ENCODE data around the gene RRAGC.

Gene RRAGC, protein sequence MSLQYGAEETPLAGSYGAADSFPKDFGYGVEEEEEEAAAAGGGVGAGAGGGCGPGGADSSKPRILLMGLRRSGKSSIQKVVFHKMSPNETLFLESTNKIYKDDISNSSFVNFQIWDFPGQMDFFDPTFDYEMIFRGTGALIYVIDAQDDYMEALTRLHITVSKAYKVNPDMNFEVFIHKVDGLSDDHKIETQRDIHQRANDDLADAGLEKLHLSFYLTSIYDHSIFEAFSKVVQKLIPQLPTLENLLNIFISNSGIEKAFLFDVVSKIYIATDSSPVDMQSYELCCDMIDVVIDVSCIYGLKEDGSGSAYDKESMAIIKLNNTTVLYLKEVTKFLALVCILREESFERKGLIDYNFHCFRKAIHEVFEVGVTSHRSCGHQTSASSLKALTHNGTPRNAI

DNA sequence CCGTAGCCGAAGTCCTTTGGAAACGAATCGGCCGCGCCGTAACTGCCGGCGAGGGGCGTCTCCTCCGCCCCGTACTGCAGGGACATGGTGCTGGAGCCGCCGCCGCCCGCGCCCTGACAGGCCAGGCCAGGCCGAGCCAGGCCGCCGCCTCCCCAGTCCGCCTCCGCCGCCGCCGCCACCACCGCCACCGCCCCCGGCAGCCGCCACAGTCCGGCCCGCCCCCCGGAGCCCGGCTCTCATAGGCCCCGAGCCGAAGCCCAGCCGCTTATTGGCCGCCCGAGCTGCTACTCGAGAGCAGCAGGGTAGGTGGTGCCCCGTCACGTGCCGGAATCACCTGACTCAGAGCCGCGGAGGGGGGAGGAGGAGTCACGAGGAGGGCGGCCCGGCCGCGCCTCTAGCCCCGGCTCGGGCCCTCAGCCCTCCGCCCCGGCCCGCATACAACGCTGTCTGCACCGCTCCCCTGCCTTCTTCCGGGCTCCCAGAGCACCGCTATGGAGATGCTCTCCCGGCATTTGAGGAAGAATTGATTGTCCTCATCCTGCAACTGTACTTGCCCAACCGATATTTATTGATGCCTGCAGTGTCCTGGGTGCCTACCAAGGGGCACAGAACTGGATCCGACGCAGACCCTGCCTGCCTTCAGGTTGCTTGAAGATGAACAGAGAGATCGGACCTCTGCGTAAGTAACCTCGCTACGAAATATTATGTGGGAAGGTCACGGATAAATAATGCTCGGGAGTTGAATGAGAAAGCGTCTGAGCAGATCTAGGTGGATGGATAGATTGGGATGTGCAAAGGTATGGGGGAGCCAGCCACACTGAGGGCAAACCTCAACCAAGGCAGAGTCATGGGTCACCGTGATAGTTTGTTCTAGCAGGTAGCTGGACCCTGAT lies at the start of gene RRAGC:
Gene RRAGC, minus strand, starts transcription at position 212 of the 893 bp plus-strand sequence. Its CDS starts 126 bp downstream, at position 86.
- no peak for FAIRE-seq

- FAIRE-seq: no peak
These were observed 49.2 kb upstream of the RRAGC start for GRCh38 chr1:38908821-38909220.

DNA sequence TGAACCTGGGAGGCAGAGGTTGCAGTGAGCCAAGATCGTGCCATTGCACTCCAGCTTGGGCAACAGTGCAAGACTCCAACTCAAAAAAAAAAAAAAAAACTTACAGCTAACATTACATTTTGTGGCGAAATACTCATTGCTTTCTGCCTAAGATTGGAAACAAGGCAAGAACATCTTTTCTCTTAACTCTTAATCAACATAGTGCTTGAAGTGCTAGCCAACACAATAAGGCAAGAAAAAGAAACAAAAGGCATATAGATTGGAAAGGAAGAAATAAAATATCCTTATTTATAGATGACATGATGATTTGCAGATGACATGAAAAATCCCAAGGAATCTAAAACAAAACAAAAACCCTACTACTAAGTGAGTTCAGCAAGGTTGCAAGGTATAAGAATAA lies 46.4 kb upstream of the RRAGC start:
- FAIRE-seq: no peak

- no peak for FAIRE-seq
These were observed 40.0 kb upstream of the RRAGC start for GRCh38 chr1:38899560-38899959.

DNA sequence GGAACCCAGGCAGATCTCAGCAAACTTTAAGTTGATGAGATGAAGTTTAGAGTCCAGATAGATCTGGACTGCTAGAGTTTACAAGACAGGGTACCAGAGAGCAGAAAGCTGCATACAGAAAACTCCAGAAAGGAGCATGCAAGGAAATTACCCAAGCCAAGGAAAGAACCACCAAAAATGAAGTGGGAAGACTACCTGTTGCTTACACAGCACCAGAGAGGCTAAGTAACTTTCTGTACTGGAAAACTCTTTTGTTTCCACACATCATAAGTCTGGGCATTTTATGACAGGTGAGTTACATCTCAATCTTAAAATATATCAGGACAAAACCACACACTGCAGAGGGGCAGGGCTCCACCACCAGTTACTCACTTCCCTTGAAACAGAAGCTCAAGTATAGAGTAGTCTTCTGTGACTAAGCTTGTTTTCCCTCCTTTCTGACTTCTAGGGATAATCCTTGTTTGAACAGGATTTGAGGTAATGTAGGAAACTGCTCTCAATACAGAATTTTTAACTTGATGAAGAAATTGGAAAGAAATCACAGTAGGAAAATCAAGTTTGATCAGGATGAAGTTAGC lies 39.2 kb upstream of the RRAGC start:
- FAIRE-seq: no peak

GRCh38 chr1:38896169-38896568 lies 36.6 kb upstream of the RRAGC start:
- no peak for FAIRE-seq

DNA sequence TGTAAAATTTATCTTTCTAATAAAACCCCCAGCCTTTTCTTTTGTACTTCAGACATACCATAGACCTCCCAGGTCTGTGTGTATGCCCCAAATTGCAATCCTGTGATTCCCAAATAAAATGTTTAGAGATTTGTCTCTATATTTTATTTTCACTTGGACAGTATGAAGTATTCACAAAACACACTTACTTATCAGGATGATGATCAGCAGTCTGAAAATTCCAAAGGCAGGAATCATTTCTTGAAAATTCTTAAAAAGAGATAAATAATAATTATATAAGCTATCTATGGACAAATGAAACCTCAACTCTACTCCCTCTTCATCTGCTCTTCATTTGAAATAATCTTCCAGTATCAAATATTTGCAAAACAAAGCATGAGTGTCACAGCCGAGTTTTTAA lies 33.4 kb upstream of the RRAGC start:
- FAIRE-seq: no peak

DNA sequence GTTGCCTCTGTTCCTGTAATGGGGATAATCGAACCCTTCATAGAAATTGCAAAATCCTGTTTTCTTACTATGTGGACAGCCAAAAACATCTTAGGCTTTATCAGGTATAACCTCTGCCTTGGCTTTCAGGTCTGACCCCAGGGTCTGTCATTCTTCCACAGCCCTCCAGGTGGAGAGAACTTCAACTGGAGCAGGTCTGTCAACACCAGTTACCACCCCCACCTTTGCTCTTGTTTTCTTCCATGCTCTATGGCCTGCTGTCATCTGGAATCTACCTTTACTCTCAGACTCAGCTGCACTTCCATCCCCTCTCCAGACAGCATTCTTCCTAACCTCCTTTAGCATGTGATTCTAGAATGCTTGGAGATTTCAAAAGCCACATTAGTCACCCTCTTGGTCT lies 32.2 kb upstream of the RRAGC start:
- FAIRE-seq: no peak

DNA sequence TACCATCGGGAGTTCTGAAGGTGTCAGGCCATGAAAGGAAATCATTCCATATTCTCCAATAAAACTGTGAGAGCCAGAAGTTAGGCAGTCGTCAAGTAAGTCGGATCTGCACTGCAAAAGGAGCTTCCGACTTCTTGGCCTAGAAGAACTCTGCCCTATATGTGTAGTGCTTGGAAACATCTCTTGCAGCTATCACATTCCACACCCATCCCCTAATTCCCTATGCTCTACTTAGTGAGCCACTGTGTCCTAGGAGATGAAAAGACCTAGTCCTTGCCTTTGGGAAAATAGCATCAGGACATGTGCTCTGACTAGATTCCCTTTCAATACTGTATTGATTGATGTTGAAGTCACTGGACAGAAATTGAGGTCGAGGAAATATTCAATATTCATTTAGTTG lies 30.0 kb upstream of the RRAGC start:
- FAIRE-seq: no peak

- FAIRE-seq: no peak
These were observed 29.1 kb upstream of the RRAGC start for GRCh38 chr1:38888423-38889333.

DNA sequence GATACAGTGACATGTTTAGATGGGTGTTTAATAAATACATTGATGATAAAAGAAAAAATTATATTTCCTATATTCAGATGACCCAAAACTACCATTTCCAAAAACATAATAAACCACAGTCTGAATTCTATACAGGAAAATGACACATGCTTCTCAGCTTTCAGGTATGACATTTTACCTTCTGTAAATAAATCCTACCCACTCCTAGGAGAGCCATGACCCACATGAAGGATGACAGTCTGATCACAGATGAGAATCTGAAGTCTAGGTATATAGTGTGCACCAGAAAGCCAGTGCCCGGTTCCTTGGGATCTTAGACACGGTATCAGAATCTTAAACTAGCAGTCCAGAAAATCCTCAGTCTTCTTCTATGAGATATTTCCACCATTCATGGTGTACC lies 25.5 kb upstream of the RRAGC start:
- no peak for FAIRE-seq

- no peak for FAIRE-seq
These were observed 21.9 kb upstream of the RRAGC start, which contains the start of gene GJA9 for GRCh38 chr1:38881487-38881886. GJA9 (minus strand) TSS chr1:38881587; CDS start chr1:38876098, 5,489 bp downstream.

- FAIRE-seq: no peak
These were observed 16.2 kb upstream of the RRAGC start for GRCh38 chr1:38875811-38876210.

DNA sequence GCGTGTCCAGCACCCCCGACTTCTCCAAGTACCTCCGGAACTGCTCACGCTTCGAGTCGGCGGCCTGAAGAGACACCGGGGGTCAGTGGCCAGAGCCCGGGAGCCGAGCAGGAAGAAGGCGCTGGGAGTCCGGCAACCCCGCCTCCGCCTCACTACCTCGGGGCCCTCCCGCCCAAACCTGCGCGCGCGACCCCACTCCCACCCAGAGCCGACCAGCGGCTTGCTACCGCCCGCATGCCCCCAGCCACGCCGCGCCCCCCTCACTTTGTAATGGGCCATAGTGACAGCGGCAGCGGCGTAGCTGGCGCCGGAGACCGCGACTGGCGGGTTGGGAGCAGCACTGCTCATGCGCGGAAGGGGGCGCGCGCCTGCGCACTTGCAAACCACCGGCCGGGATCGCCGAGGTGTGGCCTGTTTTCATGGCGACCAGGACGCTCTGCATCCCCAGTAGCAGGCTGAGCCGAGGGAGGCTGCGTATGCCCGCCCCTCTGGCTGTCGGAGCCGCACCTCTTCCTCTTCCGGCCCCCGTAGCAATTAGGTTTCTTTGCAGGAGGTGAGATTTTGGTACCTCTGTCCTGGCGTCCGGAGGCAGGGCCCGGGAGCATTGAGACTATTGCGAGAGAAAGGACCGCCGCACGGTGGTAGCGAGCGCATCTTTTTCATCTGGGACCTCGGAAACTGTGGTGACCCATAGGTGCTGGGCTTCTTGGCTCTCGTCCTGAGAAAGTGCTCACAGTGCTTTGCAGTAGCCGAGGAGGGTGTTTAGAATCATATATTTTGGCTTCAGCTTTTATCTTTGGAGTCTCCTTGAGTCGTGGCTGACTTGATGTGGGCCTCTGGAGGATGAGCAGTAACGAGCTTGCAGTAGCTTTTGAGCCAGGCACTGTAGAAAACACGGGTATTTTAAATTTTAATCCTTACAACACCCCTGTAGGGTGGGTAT lies 13.7 kb upstream of the RRAGC start, which contains the start of gene MYCBP:
Gene MYCBP, minus strand, starts transcription at position 322 of the 943 bp plus-strand sequence. Its CDS starts 43 bp downstream, at position 279.
- FAIRE-seq: no peak

DNA sequence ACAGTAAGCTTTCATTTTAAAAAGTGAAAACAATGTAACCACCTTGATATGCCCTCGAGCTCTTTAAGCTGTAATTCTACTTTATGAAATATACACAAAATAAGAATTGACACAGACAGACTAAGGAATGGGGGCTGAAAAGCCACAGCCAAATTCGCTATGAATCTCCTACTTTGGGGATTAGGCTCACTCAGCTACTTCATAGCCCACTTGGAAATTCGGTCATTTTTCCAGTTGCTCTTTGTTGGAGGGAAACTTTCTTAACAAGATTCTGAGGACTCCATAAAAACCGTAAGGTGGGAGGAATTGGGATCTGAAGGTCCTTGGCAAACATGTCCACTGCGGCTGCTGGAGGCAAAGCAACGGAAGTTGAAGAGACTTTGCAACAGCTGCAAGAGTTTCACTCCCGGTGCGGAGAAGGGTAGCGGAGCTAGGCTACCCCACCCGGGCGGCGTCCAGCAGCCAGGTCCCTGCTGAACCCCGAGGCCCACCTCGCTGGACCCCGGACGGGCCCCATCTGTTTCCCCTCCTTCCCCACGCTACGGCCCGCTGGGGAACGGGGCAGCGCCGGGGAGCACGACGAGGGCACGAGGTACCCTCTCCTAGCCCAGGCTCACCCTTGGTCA lies 12.9 kb upstream of the RRAGC start:
- no peak for FAIRE-seq

DNA sequence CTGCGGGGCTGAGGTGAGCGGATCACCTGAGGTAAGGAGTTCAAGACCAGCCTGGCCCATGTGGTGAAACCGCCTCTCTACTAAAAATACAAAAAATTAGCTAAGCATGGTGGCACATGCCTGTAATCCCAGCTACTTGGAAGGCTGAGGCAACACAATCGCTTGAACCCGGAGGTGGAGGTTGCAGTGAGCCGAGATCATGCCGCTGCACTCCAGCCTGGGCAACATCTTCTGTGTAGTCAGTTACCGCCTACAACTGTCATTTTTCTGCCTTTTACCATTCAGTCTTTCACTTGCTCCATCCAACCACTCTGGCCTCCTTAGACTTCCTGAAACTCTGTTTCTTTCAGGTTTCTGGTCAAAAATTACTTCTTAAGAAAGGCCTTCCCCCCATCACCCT lies 11.4 kb upstream of the RRAGC start:
- FAIRE-seq: no peak

GRCh38 chr1:38867208-38867607 lies 7.6 kb upstream of the RRAGC start:
- no peak for FAIRE-seq

DNA sequence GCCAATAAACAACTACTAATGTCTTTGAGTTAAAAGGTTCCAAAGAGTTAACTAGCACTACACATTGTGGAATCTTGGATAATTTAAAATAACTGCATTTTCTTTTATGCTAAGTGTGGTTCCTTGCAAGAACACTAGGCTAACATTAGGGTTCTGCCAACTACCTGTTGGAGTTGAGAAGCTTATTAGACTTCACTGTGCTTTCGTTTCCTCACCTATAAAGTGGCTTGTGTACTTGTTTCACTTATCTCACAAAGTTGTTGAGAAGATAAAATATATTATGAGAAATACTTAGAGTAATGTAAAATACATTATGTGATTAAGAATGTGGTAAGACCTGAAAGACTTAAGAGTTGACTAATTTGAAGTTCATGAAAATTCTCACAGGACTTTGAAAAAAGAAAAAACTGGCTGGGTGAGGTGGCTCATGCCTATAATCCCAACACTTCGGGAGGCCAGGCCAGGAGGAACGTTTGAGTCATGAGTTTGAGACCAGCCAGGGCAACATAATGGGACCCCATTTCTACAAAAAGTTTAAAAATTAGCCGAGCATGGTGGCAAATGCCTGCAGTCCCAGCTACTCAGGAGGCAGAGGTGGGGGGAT lies 5.6 kb upstream of the RRAGC start:
- no peak for FAIRE-seq

DNA sequence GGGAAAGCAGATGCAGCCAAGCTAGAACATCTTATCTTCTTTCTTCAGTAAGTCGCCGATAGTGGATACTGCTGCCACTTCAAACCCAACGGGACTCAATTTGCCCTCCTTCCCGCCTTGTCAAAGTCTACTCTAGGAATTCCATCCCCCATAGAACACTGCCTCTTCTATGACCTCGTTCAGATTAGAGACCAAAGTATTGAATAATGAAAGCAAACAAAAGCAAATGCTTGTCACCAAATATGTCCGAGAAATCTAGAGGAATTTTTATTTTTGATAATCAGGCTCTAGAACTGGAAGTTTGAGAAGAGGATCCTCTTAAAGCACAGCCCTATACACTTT lies 853 bp upstream of the RRAGC start:
- no peak for FAIRE-seq
